Measurements from ENCODE around the gene THY1. TPM values are rescaled to one million over a fixed set of nuclear protein-coding genes. Genes with fewer than 3 reads are reported as not detected.
A peak's percentile ranks its signal among the peaks of the same experiment; 100 is the strongest.

THY1 gene
- total RNA-seq, 2 experiments from 2014 or later, result not detected

GRCh38 chr11:119371778-119372182 lies 51.2 kb downstream of the THY1 start:
- ATAC-seq (ENCODE audit: poor library complexity) (no peak), DNase-seq (no peak)
- H3K4me1 ChIP-seq (ENCODE audit: insufficient read depth, low read length), result peaks cover 13% of the 10 kb centered on the region
- no peak overlapping the region for H3K4me3 ChIP-seq (ENCODE audit: low read length)
- Mint-ChIP-seq H3K36me3 (ENCODE audit: low read depth) (no peaks in the 10 kb centered on the region), H3K9me3 (no peaks in the 10 kb centered on the region), H3K27me3 (peaks cover 49% of the 10 kb centered on the region), H3K4me1 (ENCODE audit: low read depth) (no peaks in the 10 kb centered on the region), H3K4me3 (no peak overlapping the region), H3K27ac (no peak overlapping the region)
- intact Hi-C loops (cut with DNase I, micrococcal nuclease), result no loop called here
- POLR2A ChIA-PET, result no interaction called here
- CTCF ChIA-PET, result interaction anchor here (1.5 to 2.2 kb wide), 2 partner anchors 16 to 33 kb away, joined by 4 to 11 read pairs; no protein-coding TSS in a partner anchor
- TF ChIP-seq CTCF (IDR thresholded peaks at IDR 0.05), result no peak
- H3K27me3 ChIP-seq (ENCODE audit: control insufficient read depth in 1 of 2, insufficient read depth in 2 of 2, low read length in 2 of 2), result peaks cover 17 to 22% of the 10 kb centered on the region in 2 experiments
- no peaks in the 10 kb centered on the region for H3K9me3 ChIP-seq (ENCODE audit: control insufficient read depth in 1 of 2, insufficient read depth in 1 of 2, low read length in 2 of 2)
- H3K36me3 ChIP-seq (ENCODE audit: insufficient read depth, low read length), result no peaks in the 10 kb centered on the region
- H3K27ac ChIP-seq (ENCODE audit: low read depth in 1 of 2, low read length in 2 of 2), result no peak overlapping the region

DNA sequence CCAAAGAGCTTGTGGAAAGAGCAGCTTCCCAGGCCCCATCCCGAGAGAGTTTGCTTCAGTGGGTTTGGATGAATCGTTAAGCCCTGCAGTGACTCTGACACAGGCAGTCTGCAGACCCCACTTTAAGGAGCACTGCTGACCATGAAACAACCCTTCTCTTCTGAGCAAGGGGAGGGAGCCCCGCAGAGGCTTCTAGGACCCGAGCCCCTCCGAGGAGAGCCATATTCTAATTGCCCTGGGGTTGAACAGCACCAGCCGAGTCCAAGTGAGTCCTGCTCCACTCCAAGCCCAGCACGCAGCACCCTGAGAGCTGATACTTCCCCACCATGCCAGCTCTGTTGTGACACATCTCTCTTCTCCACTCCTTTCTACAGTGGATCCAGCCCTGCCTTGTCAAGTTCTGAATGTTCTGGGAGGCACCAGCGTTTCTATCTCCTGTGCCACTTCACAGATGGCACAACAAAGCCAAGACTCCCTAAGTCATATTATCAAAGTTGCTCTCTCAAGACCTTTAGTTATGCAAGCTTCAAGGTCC lies 51.8 kb downstream of the THY1 start:
- H3K9me3 Mint-ChIP-seq, result no peaks in the 10 kb centered on the region
- no peak for TF ChIP-seq CTCF (IDR thresholded peaks at IDR 0.05)
- no peak overlapping the region for H3K4me3 ChIP-seq (ENCODE audit: low read length)
- DNase-seq (no peak), ATAC-seq (ENCODE audit: poor library complexity) (no peak)
- peaks cover 22 to 28% of the 10 kb centered on the region in 2 experiments for H3K27me3 ChIP-seq (ENCODE audit: control insufficient read depth in 1 of 2, insufficient read depth in 2 of 2, low read length in 2 of 2)
- no peak overlapping the region for H3K4me3 Mint-ChIP-seq
- no peaks in the 10 kb centered on the region for H3K9me3 ChIP-seq (ENCODE audit: control insufficient read depth in 1 of 2, insufficient read depth in 1 of 2, low read length in 2 of 2)
- H3K36me3 Mint-ChIP-seq (ENCODE audit: low read depth), result no peaks in the 10 kb centered on the region
- ChIA-PET CTCF (interaction anchor here (1.5 to 2.2 kb wide), 2 partner anchors 15 to 33 kb away, joined by 4 to 11 read pairs; no protein-coding TSS in a partner anchor), POLR2A (no interaction called here)
- H3K27me3 Mint-ChIP-seq, result peaks cover 56% of the 10 kb centered on the region
- intact Hi-C loops (cut with DNase I, micrococcal nuclease), result no loop called here
- H3K4me1 ChIP-seq (ENCODE audit: insufficient read depth, low read length), result peaks cover 13% of the 10 kb centered on the region
- H3K27ac Mint-ChIP-seq, result no peak overlapping the region
- H3K36me3 ChIP-seq (ENCODE audit: insufficient read depth, low read length), result no peaks in the 10 kb centered on the region
- H3K4me1 Mint-ChIP-seq (ENCODE audit: low read depth), result no peaks in the 10 kb centered on the region
- H3K27ac ChIP-seq (ENCODE audit: low read depth in 1 of 2, low read length in 2 of 2), result no peak overlapping the region

- Histone ChIP-seq H3K36me3 (ENCODE audit: insufficient read depth, low read length) (no peaks in the 10 kb centered on the region), H3K4me3 (ENCODE audit: low read length) (no peak overlapping the region), H3K27me3 (ENCODE audit: control insufficient read depth in 1 of 2, insufficient read depth in 2 of 2, low read length in 2 of 2) (peaks cover 24 to 33% of the 10 kb centered on the region in 2 experiments), H3K9me3 (ENCODE audit: control insufficient read depth in 1 of 2, insufficient read depth in 1 of 2, low read length in 2 of 2) (no peaks in the 10 kb centered on the region), H3K27ac (ENCODE audit: low read depth in 1 of 2, low read length in 2 of 2) (no peak overlapping the region), H3K4me1 (ENCODE audit: insufficient read depth, low read length) (peaks cover 13% of the 10 kb centered on the region)
- H3K4me1 Mint-ChIP-seq (ENCODE audit: low read depth), result no peaks in the 10 kb centered on the region
- peaks cover 60% of the 10 kb centered on the region for H3K27me3 Mint-ChIP-seq
- POLR2A ChIA-PET, result no interaction called here
- no peak overlapping the region for H3K27ac Mint-ChIP-seq
- DNase-seq (peak in 2 of 14 experiments; percentile 54 to 55), ATAC-seq (ENCODE audit: poor library complexity) (peak; percentile 68)
- no peak for TF ChIP-seq CTCF (IDR thresholded peaks at IDR 0.05)
- CTCF ChIA-PET, result interaction anchor here (1.5 to 2.2 kb wide), 2 partner anchors 14 to 32 kb away, joined by 4 to 11 read pairs; no protein-coding TSS in a partner anchor
- no peaks in the 10 kb centered on the region for H3K36me3 Mint-ChIP-seq (ENCODE audit: low read depth)
- intact Hi-C loops (cut with DNase I, micrococcal nuclease), result no loop called here
- no peaks in the 10 kb centered on the region for H3K9me3 Mint-ChIP-seq
- no peak overlapping the region for H3K4me3 Mint-ChIP-seq
These were observed 52.4 kb downstream of the THY1 start for GRCh38 chr11:119370486-119371046.

Measured in CD4-positive, alpha-beta T cell (primary cell).